Measurements from ENCODE around the gene PDP2.
A peak's percentile ranks its signal among the peaks of the same experiment; 100 is the strongest.

The PDP2 gene, protein sequence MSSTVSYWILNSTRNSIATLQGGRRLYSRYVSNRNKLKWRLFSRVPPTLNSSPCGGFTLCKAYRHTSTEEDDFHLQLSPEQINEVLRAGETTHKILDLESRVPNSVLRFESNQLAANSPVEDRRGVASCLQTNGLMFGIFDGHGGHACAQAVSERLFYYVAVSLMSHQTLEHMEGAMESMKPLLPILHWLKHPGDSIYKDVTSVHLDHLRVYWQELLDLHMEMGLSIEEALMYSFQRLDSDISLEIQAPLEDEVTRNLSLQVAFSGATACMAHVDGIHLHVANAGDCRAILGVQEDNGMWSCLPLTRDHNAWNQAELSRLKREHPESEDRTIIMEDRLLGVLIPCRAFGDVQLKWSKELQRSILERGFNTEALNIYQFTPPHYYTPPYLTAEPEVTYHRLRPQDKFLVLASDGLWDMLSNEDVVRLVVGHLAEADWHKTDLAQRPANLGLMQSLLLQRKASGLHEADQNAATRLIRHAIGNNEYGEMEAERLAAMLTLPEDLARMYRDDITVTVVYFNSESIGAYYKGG

DNA sequence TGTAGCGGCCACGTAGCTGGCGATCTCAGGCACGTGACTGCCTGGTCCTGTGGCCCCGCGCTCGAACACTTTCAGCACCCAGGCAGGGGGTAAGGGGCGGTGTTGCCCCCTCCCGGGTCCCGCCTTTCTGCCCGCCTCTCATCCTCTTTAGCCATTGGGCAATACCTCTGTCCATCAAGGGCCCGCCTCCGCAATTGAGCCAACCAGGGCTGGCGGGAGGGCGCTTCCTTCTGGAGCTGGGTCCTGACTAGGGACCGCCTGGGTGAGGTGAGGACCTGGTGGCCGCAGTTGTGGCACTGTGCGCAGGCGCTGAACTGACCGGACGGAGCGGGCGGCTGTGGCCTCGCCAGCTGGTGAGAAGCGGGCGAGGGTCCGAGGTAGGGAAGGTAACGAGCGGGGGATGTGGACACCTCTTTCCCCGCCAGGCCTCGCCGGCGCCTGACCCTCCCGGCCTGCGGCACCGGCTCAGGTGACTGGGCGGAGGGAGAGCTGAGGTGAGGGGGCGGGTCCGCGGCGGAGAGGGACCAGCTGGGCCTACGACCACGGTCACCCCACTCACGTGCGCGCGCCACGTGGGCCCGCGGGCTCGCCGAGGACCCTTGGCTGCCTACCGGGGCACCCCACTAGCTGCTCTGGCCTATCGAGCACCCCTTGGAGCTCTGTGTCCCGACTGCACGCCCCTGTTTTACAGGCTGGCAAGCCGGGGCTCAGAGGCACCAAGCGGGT lies at the start of gene PDP2:
PDP2 (plus strand) TSS at position 228 of the 726 bp plus-strand sequence. CDS start 3,770 bp downstream, outside the sequence.
- TF ChIP-seq GATA1 (IDR thresholded peaks at IDR 0.05; ENCODE audit: low read depth, low read length) (no peak), POLR2A (IDR thresholded peaks at IDR 0.05; ENCODE audit: low read length) (peak; percentile 70)
- DNase-seq, result peak; percentile 93 to 95

DNA sequence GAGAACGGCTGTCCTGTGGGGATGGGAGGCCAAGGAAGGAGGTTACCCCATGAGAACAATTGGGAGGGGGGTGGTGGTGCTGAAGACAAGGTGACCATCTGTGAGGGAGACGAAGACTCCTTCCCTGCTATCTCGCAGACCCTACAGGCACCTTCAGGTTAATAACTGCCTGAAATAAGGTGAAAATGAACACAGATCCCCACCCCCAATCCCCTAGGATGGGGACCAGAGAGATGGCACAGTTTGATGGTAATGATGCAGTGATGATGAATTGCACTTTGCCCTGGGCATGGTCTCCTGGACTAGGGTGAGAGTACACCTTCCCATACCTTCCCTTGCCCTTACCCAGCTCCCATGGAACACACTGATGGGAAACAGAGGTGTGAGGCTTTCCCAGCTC lies 48.1 kb upstream of the PDP2 start:
- TF ChIP-seq POLR2A (IDR thresholded peaks at IDR 0.05; ENCODE audit: low read length) (no peak), GATA1 (IDR thresholded peaks at IDR 0.05; ENCODE audit: low read depth, low read length) (no peak)
- DNase-seq, result no peak

DNA sequence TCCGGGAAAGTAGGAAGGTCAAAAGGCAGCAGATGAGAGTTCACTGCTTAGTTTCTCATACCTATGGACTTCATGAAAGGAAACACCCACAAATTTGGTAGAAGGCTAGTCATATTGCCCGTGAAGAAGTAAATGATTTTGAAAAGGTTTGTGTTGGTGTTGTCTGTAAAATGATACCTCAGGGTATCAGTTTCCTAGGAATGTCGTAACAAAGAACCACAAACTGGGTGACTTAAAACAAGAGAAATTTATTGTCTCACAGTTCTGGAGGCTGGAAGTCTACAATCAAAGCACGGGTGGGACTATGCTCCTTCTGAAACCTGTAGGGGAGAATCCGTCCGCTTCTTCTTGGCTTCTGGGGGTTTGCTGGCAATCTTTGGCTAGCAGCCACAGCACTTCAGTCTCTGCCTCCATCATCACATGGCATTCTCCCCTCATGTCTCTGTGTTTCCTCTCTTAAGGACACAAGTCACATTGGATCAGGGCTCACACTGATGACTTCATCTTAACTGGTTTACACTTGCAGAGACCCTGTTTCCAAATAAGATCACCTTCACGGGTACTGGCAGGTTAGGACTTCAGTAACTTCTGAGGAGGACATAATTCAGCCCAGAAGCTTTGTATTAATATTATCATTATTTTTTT lies 47.5 kb upstream of the PDP2 start:
- no peak for DNase-seq
- TF ChIP-seq GATA1 (IDR thresholded peaks at IDR 0.05; ENCODE audit: low read depth, low read length) (no peak), POLR2A (IDR thresholded peaks at IDR 0.05; ENCODE audit: low read length) (no peak)

DNA sequence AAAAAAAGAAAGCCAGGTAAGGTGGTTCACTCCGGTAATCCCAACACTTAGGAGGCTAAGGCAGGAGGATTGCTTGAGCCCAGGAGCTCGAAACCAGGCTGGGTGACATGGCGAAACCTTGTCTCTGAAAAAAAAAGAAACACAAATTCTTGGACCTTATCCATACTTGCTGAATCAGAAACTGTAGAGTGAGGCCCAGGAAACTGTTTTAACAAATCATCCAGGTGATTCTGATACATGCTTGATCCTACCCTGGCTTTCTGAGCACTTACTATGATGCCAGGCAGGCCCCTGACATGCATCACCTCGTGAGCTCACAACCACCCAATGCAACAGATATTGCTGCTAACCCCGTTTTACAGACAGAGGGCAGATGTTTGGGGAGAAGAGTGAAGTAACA lies 45.6 kb upstream of the PDP2 start:
- TF ChIP-seq POLR2A (IDR thresholded peaks at IDR 0.05; ENCODE audit: low read length) (no peak), GATA1 (IDR thresholded peaks at IDR 0.05; ENCODE audit: low read depth, low read length) (no peak)
- DNase-seq, result no peak

DNA sequence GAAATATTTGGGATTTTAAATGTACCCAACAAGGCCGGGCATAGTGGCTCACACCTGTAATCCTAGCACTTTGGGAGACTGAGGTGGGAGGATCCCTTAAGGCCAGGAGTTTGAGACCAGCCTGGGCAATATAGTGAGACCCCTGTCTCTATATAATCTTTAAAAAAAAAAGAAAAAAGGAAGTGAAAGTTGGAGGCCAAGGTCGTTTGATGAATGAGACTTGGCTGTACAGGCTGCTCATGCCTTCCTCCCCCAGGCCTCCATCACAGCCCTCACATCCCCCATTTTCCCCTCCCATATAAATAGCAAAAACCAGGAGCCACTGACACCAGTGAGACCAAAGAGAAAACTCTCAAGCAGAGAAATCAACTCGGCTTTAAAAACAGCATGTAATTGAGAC lies 39.4 kb upstream of the PDP2 start:
- DNase-seq, result no peak
- no peak for TF ChIP-seq POLR2A (IDR thresholded peaks at IDR 0.05; ENCODE audit: low read length)
- TF ChIP-seq GATA1 (IDR thresholded peaks at IDR 0.05; ENCODE audit: low read depth, low read length), result no peak

DNA sequence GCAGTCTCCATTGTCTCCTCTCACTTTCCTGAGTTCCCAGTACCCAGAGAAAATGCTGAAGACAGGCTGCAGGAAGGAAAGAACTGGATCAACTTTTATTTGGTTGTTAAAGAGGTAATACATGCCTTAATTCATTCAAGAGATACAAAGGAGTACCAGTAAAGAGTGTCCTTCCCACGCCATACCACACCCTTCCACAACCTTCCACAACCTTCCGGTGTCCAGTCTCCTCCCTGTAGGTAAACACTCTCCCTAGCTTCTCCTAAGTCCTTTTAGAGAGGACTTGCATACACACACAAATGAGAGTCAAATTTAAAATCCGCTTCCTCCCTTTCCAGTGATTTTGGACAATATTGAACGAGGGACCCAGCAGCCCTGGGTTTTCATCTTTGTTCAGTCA lies 38.9 kb upstream of the PDP2 start:
- TF ChIP-seq POLR2A (IDR thresholded peaks at IDR 0.05; ENCODE audit: low read length) (no peak), GATA1 (IDR thresholded peaks at IDR 0.05; ENCODE audit: low read depth, low read length) (no peak)
- no peak for DNase-seq

DNA sequence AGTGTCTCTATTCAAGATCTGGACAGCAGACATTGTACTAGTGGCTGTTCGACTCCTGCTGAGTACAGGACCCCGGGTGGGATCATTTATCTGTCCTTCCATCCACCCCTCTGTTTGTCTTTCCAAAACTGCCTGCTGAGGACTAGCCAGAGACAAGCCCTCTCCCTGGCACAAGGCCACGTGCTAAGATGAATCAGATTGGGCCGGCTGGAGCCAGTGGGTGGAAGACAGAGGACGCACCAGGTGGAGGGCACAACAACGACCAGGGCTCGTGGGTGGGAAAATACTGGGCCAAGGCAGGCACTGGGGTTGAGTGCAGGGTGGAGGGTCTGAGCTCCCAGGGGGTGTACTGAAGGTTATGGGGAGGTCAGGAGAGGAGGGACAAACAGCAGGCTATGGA lies 37.5 kb upstream of the PDP2 start:
- peak; percentile 42 to 46 for DNase-seq
- no peak for TF ChIP-seq POLR2A (IDR thresholded peaks at IDR 0.05; ENCODE audit: low read length)

DNA sequence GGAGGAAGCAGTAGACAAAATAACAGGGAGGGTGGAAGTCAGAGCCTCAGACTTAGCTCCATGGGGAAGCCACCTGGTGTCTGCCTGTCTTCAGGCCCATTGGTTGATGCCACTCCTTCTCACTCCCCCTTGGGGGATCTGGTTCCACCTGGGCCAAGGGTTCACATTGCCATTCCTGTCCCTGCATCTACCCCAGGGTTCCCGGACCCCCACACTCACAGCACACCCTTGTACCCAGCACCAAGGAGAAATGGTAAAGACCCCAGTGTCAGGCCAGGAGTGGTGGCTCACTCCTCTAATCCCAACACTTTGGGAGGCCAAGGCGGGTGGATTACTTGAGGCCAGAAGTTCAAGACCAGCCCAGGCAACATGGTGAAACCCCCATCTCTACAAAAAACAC lies 37.1 kb upstream of the PDP2 start:
- TF ChIP-seq POLR2A (IDR thresholded peaks at IDR 0.05; ENCODE audit: low read length) (no peak), GATA1 (IDR thresholded peaks at IDR 0.05; ENCODE audit: low read depth, low read length) (no peak)
- DNase-seq, result no peak

DNA sequence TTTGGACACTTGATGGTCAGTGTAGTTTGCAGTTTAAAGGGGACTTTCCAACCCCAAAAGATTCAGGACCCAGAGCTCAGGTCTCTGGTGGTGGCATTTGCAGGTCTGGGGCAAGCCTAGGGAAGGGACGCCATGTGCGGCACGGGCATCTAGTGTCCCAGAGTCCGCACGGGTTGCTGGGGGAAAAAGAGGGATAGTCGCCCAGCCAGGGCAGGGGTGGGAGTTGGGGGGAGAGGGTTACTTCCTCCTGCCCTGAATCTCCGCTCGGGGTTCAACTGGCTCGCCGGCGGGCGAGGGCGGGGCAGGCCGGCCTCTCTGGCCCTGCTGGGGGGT lies 36.3 kb upstream of the PDP2 start:
- TF ChIP-seq GATA1 (IDR thresholded peaks at IDR 0.05; ENCODE audit: low read depth, low read length) (no peak), POLR2A (IDR thresholded peaks at IDR 0.05; ENCODE audit: low read length) (no peak)
- DNase-seq, result no peak

DNA sequence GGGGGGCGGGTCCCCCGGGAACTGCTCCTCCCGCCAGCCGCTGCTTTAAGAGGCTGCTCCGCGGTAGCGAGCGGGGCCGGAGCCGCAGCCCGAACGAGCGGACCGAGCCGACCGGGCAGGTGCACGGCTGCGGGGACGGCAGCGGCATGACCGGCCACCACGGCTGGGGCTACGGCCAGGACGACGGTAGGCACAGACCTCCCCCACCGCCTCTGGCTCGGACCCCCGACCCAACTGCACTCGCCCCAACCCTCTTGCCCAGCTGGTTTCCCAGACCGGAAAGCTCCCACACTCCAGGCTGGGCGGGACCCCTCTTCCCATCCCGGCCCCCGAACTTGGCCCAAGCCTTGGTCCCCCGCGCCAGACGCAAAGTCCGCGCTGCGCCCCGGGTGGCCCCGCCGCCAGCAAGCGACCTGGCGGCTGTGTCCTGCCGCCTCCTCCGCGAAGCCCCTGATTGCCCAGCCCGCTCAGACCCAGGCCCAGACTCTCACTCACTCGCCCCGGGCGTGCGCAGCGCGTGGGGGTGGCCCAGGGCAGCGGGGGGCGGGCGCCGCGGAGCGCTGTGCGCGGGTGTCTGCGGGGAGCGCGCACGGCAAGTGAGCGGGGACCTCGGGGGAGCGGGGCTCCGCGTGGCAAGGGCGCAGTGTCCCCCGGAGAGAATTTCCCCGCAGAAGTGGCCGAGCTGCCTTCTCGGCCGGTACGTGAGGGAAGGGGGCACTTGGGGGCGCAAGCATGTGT lies 35.8 kb upstream of the PDP2 start, which contains the start of gene CA7:
CA7 (plus strand) TSS at position 73 of the 738 bp plus-strand sequence; CDS start at position 147, 74 bp downstream.
- TF ChIP-seq POLR2A (IDR thresholded peaks at IDR 0.05; ENCODE audit: low read length) (no peak), GATA1 (IDR thresholded peaks at IDR 0.05; ENCODE audit: low read depth, low read length) (no peak)
- no peak for DNase-seq

DNA sequence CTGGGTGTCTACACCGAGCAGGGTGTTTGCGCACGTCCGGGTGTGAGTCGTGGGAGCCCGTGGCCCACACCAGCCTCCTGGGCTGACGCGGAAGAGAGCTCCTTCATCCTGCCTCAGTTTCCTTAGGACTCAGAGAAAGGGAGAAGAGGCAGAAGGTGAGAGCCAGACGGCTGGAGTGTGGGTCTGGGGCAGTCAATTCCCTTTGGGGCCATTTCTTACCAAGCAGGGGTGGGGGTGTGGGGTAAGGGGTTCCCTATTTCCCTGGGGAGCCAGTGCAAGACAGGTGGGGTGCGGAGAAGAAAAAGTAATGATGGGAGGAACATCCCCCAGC lies 35.3 kb upstream of the PDP2 start:
- no peak for TF ChIP-seq POLR2A (IDR thresholded peaks at IDR 0.05; ENCODE audit: low read length)
- TF ChIP-seq GATA1 (IDR thresholded peaks at IDR 0.05; ENCODE audit: low read depth, low read length), result no peak
- no peak for DNase-seq

DNA sequence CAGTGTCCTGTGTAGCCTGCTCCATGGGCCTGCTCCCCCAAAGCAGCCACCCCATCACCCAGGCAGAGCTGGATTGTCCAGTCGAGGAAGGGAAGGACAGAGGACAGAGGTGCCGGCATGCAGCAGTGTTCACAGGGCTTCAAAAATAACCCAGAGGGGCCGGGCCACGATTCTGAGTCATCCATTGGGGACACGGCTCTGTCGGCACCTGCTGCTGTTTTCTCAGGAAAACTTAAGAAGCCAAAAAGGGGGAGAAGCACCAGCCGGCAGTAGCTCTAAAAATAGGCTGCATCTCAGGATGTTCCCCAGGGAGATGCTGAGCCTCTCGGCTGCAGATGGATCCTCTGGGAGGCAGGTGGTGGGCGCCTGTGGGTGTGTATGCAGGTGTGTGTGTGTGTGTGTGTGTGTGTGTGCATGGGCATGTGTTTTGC lies 34.5 kb upstream of the PDP2 start:
- DNase-seq, result no peak
- TF ChIP-seq POLR2A (IDR thresholded peaks at IDR 0.05; ENCODE audit: low read length) (no peak), GATA1 (IDR thresholded peaks at IDR 0.05; ENCODE audit: low read depth, low read length) (no peak)

DNA sequence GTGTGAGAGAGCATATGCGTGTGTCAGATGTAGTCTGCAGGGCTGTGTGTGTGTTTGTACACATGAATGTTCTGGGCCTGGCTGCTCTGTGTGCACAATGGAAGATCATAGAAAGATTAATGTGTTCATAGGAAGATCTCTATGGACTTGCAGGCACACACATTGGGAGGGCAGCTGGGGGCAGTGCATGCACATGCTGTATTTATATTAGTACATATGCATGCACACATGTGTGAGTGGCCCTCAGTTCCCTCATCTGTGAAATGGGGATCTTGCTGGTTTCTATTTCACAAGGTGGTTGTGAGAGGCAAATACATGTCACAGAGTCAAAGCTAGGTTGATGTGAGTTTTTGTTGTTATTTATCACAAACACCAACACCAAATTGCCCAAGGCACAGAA lies 34.0 kb upstream of the PDP2 start:
- no peak for TF ChIP-seq POLR2A (IDR thresholded peaks at IDR 0.05; ENCODE audit: low read length)
- no peak for TF ChIP-seq GATA1 (IDR thresholded peaks at IDR 0.05; ENCODE audit: low read depth, low read length)
- no peak for DNase-seq

DNA sequence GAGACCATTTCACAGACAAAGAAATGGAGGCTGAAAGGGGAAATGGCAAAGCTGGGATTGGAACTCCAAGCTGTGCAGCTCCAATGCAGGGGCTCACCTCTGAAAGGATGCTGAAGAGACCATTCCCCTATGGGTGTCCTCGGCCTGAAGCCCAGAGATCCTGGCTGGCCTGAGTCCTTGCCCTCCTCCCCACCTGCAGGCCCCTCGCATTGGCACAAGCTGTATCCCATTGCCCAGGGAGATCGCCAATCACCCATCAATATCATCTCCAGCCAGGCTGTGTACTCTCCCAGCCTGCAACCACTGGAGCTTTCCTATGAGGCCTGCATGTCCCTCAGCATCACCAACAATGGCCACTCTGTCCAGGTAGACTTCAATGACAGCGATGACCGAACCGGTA lies 33.5 kb upstream of the PDP2 start:
- TF ChIP-seq GATA1 (IDR thresholded peaks at IDR 0.05; ENCODE audit: low read depth, low read length), result no peak
- TF ChIP-seq POLR2A (IDR thresholded peaks at IDR 0.05; ENCODE audit: low read length), result no peak
- DNase-seq, result no peak
